HUES6 (cell line): ENCODE results near the gene GPR52.

Experiments
- H3K27ac ChIP-seq: 2 replicates; pipeline ENCODE4 v1.7.0; 2013; ENCODE audit warnings: low read depth, mild to moderate bottlenecking, low read length, inconsistent platforms
- H3K27me3 ChIP-seq: 2 replicates; pipeline ENCODE4 v1.6.1; 2013; ENCODE audit warnings: low read length; ENCODE audit not compliant: control insufficient read depth, insufficient read depth
- H3K36me3 ChIP-seq: 2 replicates; pipeline ENCODE4 v1.6.1; 2013; ENCODE audit warnings: low read length; ENCODE audit not compliant: control insufficient read depth, insufficient read depth
- H3K4me1 ChIP-seq: 2 replicates; pipeline ENCODE4 v1.6.1; 2013; ENCODE audit warnings: low read length; ENCODE audit not compliant: control insufficient read depth, insufficient read depth
- H3K4me3 ChIP-seq: 2 replicates; pipeline ENCODE4 v1.5.1; 2013; ENCODE audit warnings: low read depth, low read length
- H3K9ac ChIP-seq: one replicate; pipeline ENCODE4 v1.6.1; 2013; ENCODE audit warnings: mild to moderate bottlenecking, low read length
- H3K9me3 ChIP-seq: 2 replicates; pipeline ENCODE4 v1.6.1; 2013; ENCODE audit warnings: low read depth, low read length; ENCODE audit not compliant: control insufficient read depth, insufficient read depth

Gene GPR52

GRCh38 chr1:174415506-174415905 is 32.3 kb upstream of the GPR52 start:
- no peak overlapping the region for H3K27ac ChIP-seq
- no peak overlapping the region for H3K4me3 ChIP-seq
- no peaks in the 10 kb centered on the region for H3K4me1 ChIP-seq
- no peak overlapping the region for H3K9ac ChIP-seq
- H3K27me3 ChIP-seq = no peaks in the 10 kb centered on the region
- H3K36me3 ChIP-seq = no peaks in the 10 kb centered on the region
- no peaks in the 10 kb centered on the region for H3K9me3 ChIP-seq

- H3K27me3 ChIP-seq = no peaks in the 10 kb centered on the region
- no peak overlapping the region for H3K4me3 ChIP-seq
- no peaks in the 10 kb centered on the region for H3K4me1 ChIP-seq
These were observed 29.8 kb upstream of the GPR52 start for GRCh38 chr1:174417921-174418320.

GRCh38 chr1:174425121-174425520 is 22.6 kb upstream of the GPR52 start:
- no peak overlapping the region for H3K4me3 ChIP-seq
- H3K9me3 ChIP-seq = no peaks in the 10 kb centered on the region
- H3K4me1 ChIP-seq = no peaks in the 10 kb centered on the region
- H3K36me3 ChIP-seq = no peaks in the 10 kb centered on the region
- no peak overlapping the region for H3K9ac ChIP-seq
- H3K27ac ChIP-seq = no peak overlapping the region
- H3K27me3 ChIP-seq = no peaks in the 10 kb centered on the region

More at GRCh38 chr1:174417921-174418320, 29.8 kb upstream of the GPR52 start:
- Histone ChIP-seq H3K36me3 (no peaks in the 10 kb centered on the region), H3K9ac (no peak overlapping the region), H3K27ac (no peak overlapping the region), H3K9me3 (no peaks in the 10 kb centered on the region)

DNA sequence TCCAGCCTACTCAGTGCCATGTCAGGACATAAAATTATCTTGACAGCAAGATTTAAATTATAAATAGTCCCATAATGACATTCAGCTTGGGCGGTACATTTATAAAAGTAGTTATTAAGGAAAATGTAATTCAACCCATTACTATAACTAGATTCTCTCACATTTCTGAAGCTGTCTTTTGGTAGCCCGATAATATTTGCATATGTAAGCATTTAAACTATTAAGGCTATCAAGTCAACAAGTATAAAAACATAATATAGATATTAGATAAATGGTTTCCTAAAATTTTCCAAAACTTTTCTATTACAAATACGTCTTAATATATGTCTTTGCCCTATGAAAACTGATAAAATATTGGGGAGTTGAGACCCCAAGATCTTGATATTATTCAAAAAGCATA is 21.6 kb upstream of the GPR52 start:
- Histone ChIP-seq H3K9ac (no peak overlapping the region), H3K36me3 (no peaks in the 10 kb centered on the region), H3K27me3 (no peaks in the 10 kb centered on the region), H3K4me3 (no peak overlapping the region), H3K27ac (no peak overlapping the region), H3K9me3 (no peaks in the 10 kb centered on the region), H3K4me1 (no peaks in the 10 kb centered on the region)

GRCh38 chr1:174428033-174428432 is 19.7 kb upstream of the GPR52 start:
- H3K4me3 ChIP-seq = no peak overlapping the region
- H3K9me3 ChIP-seq = no peaks in the 10 kb centered on the region
- H3K27me3 ChIP-seq = no peaks in the 10 kb centered on the region
- H3K27ac ChIP-seq = no peak overlapping the region
- H3K36me3 ChIP-seq = no peaks in the 10 kb centered on the region
- H3K9ac ChIP-seq = no peak overlapping the region
- no peaks in the 10 kb centered on the region for H3K4me1 ChIP-seq

DNA sequence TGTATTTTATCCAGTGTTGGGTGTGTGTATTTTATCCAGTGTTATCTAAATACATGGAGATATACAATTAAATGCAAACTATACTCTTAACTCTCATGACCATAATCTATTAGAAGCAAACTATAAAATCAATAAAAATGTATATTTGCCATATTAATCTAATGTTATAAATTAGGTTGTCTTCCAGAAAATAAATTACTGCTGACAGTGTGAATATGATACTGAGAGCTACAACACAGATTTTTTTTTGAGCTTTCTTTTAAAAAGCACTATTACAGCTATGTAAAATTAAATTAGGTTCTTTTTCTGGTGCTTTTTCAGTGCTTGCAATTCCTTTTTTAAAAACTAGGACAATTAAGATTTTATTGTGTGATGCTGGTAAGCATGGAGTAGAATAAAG is 19.0 kb upstream of the GPR52 start:
- Histone ChIP-seq H3K27ac (no peak overlapping the region), H3K9me3 (no peaks in the 10 kb centered on the region), H3K27me3 (no peaks in the 10 kb centered on the region), H3K9ac (no peak overlapping the region), H3K4me3 (no peak overlapping the region), H3K4me1 (no peaks in the 10 kb centered on the region), H3K36me3 (no peaks in the 10 kb centered on the region)

- H3K36me3 ChIP-seq = no peaks in the 10 kb centered on the region
- H3K9me3 ChIP-seq = no peaks in the 10 kb centered on the region
These were observed 14.3 kb upstream of the GPR52 start for GRCh38 chr1:174433451-174433850.

DNA sequence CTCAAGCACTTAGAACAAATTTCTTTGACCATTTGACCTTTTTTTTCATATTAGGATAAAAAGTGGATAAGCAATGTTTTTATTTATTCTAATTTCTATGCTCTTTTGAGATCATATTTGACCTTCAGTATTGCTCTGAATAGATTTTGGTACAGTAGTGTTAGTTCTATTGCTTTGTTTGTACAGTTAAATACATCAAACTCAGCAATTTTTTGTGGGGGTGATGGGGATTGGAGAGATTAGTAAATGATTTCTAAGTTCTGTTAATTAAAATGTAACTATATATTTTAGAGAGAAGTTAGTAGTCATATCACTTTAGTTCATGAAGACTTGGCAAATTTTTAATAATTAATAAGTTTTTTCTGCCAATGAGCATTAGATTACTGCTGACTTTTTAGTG is 2.4 kb upstream of the GPR52 start:
- no peak overlapping the region for H3K4me3 ChIP-seq
- H3K36me3 ChIP-seq = no peaks in the 10 kb centered on the region
- H3K27ac ChIP-seq = no peak overlapping the region
- H3K9me3 ChIP-seq = no peaks in the 10 kb centered on the region
- no peak overlapping the region for H3K9ac ChIP-seq
- no peaks in the 10 kb centered on the region for H3K4me1 ChIP-seq
- H3K27me3 ChIP-seq = no peaks in the 10 kb centered on the region

More at GRCh38 chr1:174433451-174433850, 14.3 kb upstream of the GPR52 start:
- Histone ChIP-seq H3K4me1 (no peaks in the 10 kb centered on the region), H3K27me3 (no peaks in the 10 kb centered on the region), H3K4me3 (no peak overlapping the region), H3K27ac (no peak overlapping the region), H3K9ac (no peak overlapping the region)

DNA sequence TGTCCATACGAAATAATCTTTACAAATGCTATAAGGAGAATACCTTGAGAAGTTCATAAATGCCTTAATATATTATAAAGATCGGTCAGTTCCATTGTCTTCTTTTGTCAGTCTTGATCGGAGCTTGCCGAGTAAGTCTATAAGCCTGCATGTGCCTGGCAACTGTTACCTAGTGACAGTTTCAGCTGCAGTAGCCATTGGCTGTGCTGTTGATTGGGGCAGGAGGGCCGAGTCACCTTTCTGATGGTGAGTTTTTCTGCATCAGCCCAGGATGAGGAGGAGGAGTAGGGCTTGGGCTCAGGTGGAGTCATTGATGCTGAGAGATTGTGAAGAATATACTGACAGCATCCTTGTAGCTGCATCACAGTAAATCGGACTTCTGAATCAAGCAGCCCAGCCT is 1.9 kb upstream of the GPR52 start:
- H3K36me3 ChIP-seq = no peaks in the 10 kb centered on the region
- no peak overlapping the region for H3K9ac ChIP-seq

GRCh38 chr1:174448531-174448883 is 743 bp downstream of the GPR52 start:
- no peaks in the 10 kb centered on the region for H3K9me3 ChIP-seq
- H3K27me3 ChIP-seq = no peaks in the 10 kb centered on the region
- H3K4me3 ChIP-seq = no peak overlapping the region
- no peaks in the 10 kb centered on the region for H3K4me1 ChIP-seq
- no peak overlapping the region for H3K27ac ChIP-seq
- H3K36me3 ChIP-seq = no peaks in the 10 kb centered on the region
- H3K9ac ChIP-seq = no peak overlapping the region

More for the DNA sequence above, 1.9 kb upstream of the GPR52 start:
- no peaks in the 10 kb centered on the region for H3K9me3 ChIP-seq
- no peak overlapping the region for H3K27ac ChIP-seq
- no peak overlapping the region for H3K4me3 ChIP-seq
- no peaks in the 10 kb centered on the region for H3K27me3 ChIP-seq
- no peaks in the 10 kb centered on the region for H3K4me1 ChIP-seq

- H3K4me3 ChIP-seq = no peak overlapping the region
- no peaks in the 10 kb centered on the region for H3K4me1 ChIP-seq
- no peaks in the 10 kb centered on the region for H3K36me3 ChIP-seq
- no peak overlapping the region for H3K27ac ChIP-seq
- no peaks in the 10 kb centered on the region for H3K9me3 ChIP-seq
- H3K9ac ChIP-seq = no peak overlapping the region
- no peaks in the 10 kb centered on the region for H3K27me3 ChIP-seq
These were observed 1.2 kb downstream of the GPR52 start for GRCh38 chr1:174448974-174449373.

DNA sequence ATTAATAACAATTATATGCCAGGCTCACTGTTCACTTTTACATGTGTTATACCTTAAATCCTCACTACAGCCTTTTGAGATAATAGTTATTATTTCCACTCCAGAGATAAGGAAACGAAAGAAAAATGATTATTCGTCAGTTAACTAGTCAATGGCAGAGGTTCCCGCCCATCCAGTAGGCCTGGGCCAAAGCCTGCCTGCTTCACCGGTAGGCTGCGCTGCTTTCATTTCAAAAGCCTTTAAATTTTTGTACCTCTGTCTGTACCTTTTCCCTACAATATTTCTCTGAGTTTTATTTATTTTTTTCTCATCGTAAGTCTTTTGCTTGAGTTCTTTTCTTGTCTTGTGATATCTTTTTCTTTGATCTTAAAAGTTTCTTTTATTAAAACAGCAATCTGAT is 3.6 kb downstream of the GPR52 start:
- Histone ChIP-seq H3K4me1 (no peaks in the 10 kb centered on the region), H3K27me3 (no peaks in the 10 kb centered on the region)

More for the DNA sequence above, 3.6 kb downstream of the GPR52 start:
- Histone ChIP-seq H3K27ac (no peak overlapping the region), H3K9me3 (no peaks in the 10 kb centered on the region), H3K36me3 (no peaks in the 10 kb centered on the region), H3K4me3 (no peak overlapping the region), H3K9ac (no peak overlapping the region)
